Fibroblast of lung (primary cell): ENCODE results near the gene PTPRCAP.

Source experiments
- CTCF ChIP-seq, 2 donors: IDR thresholded peaks in 1 of 2; conservative IDR thresholded peaks in 1 of 2; 1 replicate in 1 of 2; 2 replicates in 1 of 2; pipeline ENCODE4 v1.5.1; 2011 to 2012; ENCODE audit warnings: low read length in 2 of 2, control low read depth in 1 of 2, inconsistent platforms in 1 of 2, low read depth in 1 of 2, mild to moderate bottlenecking in 1 of 2
- EZH2 ChIP-seq: IDR thresholded peaks from 2 replicates; pipeline ENCODE4 v1.5.1; 2012; ENCODE audit warnings: low read length, control low read depth, mild to moderate bottlenecking; ENCODE audit errors: missing control alignments

GRCh38 chr11:67463680-67464410 is 26.4 kb upstream of the PTPRCAP start:
- TF ChIP-seq CTCF (conservative IDR thresholded peaks at IDR 0.05 in 1 of 2, IDR thresholded peaks at IDR 0.05 in 1 of 2; ENCODE audit: low read depth in 1 of 2, low read length in 2 of 2) (no peak), EZH2 (no peak)
